HepG2 (cell line): ENCODE results near the gene ACP1. TPM values are rescaled to one million over a fixed set of nuclear protein-coding genes. Genes with fewer than 3 reads are reported as not detected.

ENCODE experiments used
- ATF6 ChIP-seq: sonication (generic); formaldehyde crosslinking; conservative IDR thresholded peaks from 2 replicates; pipeline ENCODE4 v1.4.0; 2020; ENCODE audit warnings: missing genetic modification reagents
- HMG20B ChIP-seq: conservative IDR thresholded peaks from 2 replicates; pipeline ENCODE4 v1.6.1; 2016; ENCODE audit warnings: missing genetic modification reagents, missing compliant biosample characterization
- KMT2A ChIP-seq: sonication (generic); formaldehyde crosslinking; IDR thresholded peaks from 2 replicates; pipeline ENCODE4 v1.4.0; 2020; ENCODE audit warnings: missing genetic modification reagents
- PRPF4 ChIP-seq: fragments of 200-400 bp; formaldehyde crosslinking; IDR thresholded peaks from 2 replicates; pipeline ENCODE4 v1.6.1; 2016; ENCODE audit warnings: low read length, low read depth; ENCODE audit not compliant: poor library complexity, severe bottlenecking
- TOE1 ChIP-seq: sonication (generic); formaldehyde crosslinking; IDR thresholded peaks from 2 replicates; pipeline ENCODE4 v1.4.0; 2020; ENCODE audit warnings: mild to moderate bottlenecking, missing genetic modification reagents
- ZBTB4 ChIP-seq: sonication (generic); formaldehyde crosslinking; IDR thresholded peaks from 2 replicates; pipeline ENCODE4 v1.4.0; 2020; ENCODE audit warnings: missing genetic modification reagents, mild to moderate bottlenecking, borderline replicate concordance
- ZMYM3 ChIP-seq: sonication (generic); formaldehyde crosslinking; IDR thresholded peaks from 2 replicates; pipeline ENCODE4 v1.5.1; 2020; ENCODE audit warnings: mild to moderate bottlenecking, missing genetic modification reagents
- ZNF121 ChIP-seq: sonication (generic); formaldehyde crosslinking; IDR thresholded peaks from 2 replicates; pipeline ENCODE4 v1.5.0; 2020; ENCODE audit warnings: mild to moderate bottlenecking, missing genetic modification reagents
- ZNF207 ChIP-seq: fragments of 450-650 bp; IDR thresholded peaks from 2 replicates; pipeline ENCODE4 v1.6.1; 2016; ENCODE audit warnings: antibody characterized with exemption, borderline replicate concordance
- ZNF251 ChIP-seq: sonication (generic); formaldehyde crosslinking; IDR thresholded peaks from 2 replicates; pipeline ENCODE4 v1.9.0; 2021; ENCODE audit warnings: mild to moderate bottlenecking, missing genetic modification reagents
- ZNF501 ChIP-seq: sonication (generic); formaldehyde crosslinking; IDR thresholded peaks from 2 replicates; pipeline ENCODE4 v1.5.1; 2020; ENCODE audit warnings: mild to moderate bottlenecking, moderate library complexity, missing genetic modification reagents
- ZNF556 ChIP-seq: sonication (generic); formaldehyde crosslinking; IDR thresholded peaks from 2 replicates; pipeline ENCODE4 v1.4.0; 2020; ENCODE audit warnings: mild to moderate bottlenecking, missing genetic modification reagents, borderline replicate concordance
- ZNF629 ChIP-seq: sonication (generic); formaldehyde crosslinking; conservative IDR thresholded peaks from 2 replicates; pipeline ENCODE4 v1.5.0; 2020; ENCODE audit warnings: missing genetic modification reagents
- ZNF740 ChIP-seq: sonication (generic); formaldehyde crosslinking; IDR thresholded peaks from 2 replicates; pipeline ENCODE4 v1.4.0; 2020; ENCODE audit warnings: missing genetic modification reagents
- ZNF749 ChIP-seq: sonication (generic); formaldehyde crosslinking; IDR thresholded peaks from 2 replicates; pipeline ENCODE4 v1.8.0; 2022; ENCODE audit warnings: mild to moderate bottlenecking, missing genetic modification reagents, moderate library complexity, borderline replicate concordance
- ZNF839 ChIP-seq: sonication (generic); formaldehyde crosslinking; IDR thresholded peaks from 2 replicates; pipeline ENCODE4 v1.4.0; 2020; ENCODE audit warnings: missing genetic modification reagents, mild to moderate bottlenecking, borderline replicate concordance
- ZNF891 ChIP-seq: sonication (generic); formaldehyde crosslinking; IDR thresholded peaks from 2 replicates; pipeline ENCODE4 v1.5.0; 2020; ENCODE audit warnings: mild to moderate bottlenecking, missing genetic modification reagents
- polyA plus RNA-seq, 8 experiments: library from polyadenylated mRNA; depleted of rRNA in 3 of 8; stranded (reverse) in 7 of 8; unstranded in 1 of 8; fragments of >200 nt; fragmentation: Illumina TruSeq in 4 of 8; extraction: Trizol in 4 of 8; gene quantifications; 2 replicates each; pipeline versions ENCODE4 v1.2.1 to v1.2.3, GENCODE V29; 2011 to 2016; ENCODE audit warnings: low read depth in 4 of 8, missing spikeins in 1 of 8, mixed read lengths in 1 of 8; ENCODE audit not compliant: insufficient read depth in 1 of 8
- total RNA-seq, 5 experiments: library from RNA; depleted of rRNA; stranded (reverse); fragments of >200 nt; fragmentation: Illumina TruSeq; extraction: Trizol; gene quantifications; 2 replicates each; pipeline ENCODE4 v1.2.3, GENCODE V29; 2016; ENCODE audit warnings: low read depth in 1 of 5
- TF ChIP-seq, protein P1 (sequence below): sonication (generic); formaldehyde crosslinking; IDR thresholded peaks from 2 replicates; pipeline ENCODE4 v1.8.0; 2022; ENCODE audit warnings: low read depth, missing genetic modification reagents

The ACP1 gene
- total and polyA plus RNA-seq, 2 of the 13 experiments (the other 11 are each of a cell fraction or from before 2014, with no cell fraction given): 246 to 348 TPM

- TF ChIP-seq ZNF629 (CRISPR knock-in tag): peak; percentile 48; the same call in 1 of the 2 replicates
- TF ChIP-seq KMT2A (CRISPR knock-in tag): peak; percentile 95
- peak; percentile 91 for TF ChIP-seq ZNF749 (CRISPR knock-in tag)
- no peak for TF ChIP-seq ZNF207
- TF ChIP-seq ZNF740 (CRISPR knock-in tag): peak; percentile 49; the same call in 1 of the 2 replicates
- peak; percentile 98 for TF ChIP-seq TOE1 (CRISPR knock-in tag)
- no peak for TF ChIP-seq ZNF251 (CRISPR knock-in tag)
- TF ChIP-seq PRPF4: no peak
- TF ChIP-seq ZNF891 (CRISPR knock-in tag): no peak
- peak; percentile 98 for TF ChIP-seq ZBTB4 (CRISPR knock-in tag)
- TF ChIP-seq ZNF121: no peak
- peak; percentile 97 for TF ChIP-seq ZNF501 (CRISPR knock-in tag)
- TF ChIP-seq ZNF556 (CRISPR knock-in tag): peak; percentile 72; the same call in 1 of the 2 replicates
- TF ChIP-seq, protein P1, sequence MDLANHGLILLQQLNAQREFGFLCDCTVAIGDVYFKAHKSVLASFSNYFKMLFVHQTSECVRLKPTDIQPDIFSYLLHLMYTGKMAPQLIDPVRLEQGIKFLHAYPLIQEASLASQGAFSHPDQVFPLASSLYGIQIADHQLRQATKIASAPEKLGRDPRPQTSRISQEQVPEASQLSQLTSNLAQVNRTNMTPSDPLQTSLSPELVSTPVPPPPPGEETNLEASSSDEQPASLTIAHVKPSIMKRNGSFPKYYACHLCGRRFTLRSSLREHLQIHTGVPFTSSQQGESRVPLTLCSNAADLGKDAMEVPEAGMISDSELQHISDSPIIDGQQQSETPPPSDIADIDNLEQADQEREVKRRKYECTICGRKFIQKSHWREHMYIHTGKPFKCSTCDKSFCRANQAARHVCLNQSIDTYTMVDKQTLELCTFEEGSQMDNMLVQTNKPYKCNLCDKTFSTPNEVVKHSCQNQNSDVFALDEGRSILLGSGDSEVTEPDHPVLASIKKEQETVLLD (CRISPR knock-in tag): peak; percentile 56; the same call in 1 of the 2 replicates
- TF ChIP-seq ZMYM3 (CRISPR knock-in tag): peak; percentile 81; the same call in 1 of the 2 replicates
- peak; percentile 98 for TF ChIP-seq HMG20B (CRISPR knock-in tag)
- TF ChIP-seq ZNF839 (CRISPR knock-in tag): no peak
- TF ChIP-seq ATF6: 0 out of 2 replicates have a peak, but pooled peaks have one; percentile 46
Observed at GRCh38 chr2:260507-261161, 4.1 kb upstream of the ACP1 start (continued).
